ENCODE measurements around the gene ABCA7.

Gene ABCA7

DNA sequence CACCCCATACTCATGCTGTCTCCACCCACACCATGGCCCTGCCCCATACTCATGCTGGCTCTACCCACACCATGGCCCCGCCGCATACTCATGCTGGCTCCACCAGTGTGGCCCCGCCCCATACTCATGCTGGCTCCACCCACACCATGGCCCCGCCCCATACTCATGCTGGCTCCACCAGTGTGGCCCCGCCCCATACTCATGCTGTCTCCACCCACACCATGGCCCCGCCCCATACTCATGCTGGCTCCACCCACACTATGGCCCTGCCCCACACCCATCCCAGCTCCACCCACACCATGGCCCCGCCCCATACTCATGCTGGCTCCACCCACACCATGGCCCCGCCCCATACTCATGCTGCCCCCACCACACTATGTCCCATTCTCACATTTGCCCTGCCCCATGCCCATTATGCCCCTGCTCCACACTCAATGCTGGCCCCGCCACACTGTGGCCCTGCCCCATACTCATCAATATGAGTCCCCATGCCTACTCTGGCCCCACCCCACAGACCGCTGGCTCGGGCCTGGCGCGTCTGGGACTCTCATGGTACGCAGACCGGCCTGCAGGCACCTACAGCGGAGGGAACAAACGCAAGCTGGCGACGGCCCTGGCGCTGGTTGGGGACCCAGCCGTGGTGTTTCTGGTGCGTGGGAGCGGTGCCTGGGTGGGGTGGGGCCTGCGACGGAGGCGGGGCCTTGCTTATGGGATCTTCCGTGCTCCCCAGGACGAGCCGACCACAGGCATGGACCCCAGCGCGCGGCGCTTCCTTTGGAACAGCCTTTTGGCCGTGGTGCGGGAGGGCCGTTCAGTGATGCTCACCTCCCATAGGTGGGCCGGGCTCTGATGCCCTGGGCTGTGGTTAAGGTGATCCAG, 23.4 kb downstream of the ABCA7 start:
- no peak overlapping the region for H3K4me3 ChIP-seq (ENCODE audit: low read depth, low read length)
- no peaks in the 10 kb centered on the region for H3K79me2 ChIP-seq (ENCODE audit: control insufficient read depth, insufficient read depth, low read length, unreplicated experiment)
- peaks cover 15% of the 10 kb centered on the region; the same call in 1 of the 2 replicates for H3K27me3 ChIP-seq (ENCODE audit: insufficient read depth, low read length)
- H3K36me3 ChIP-seq (ENCODE audit: insufficient read depth, low read length), result no peaks in the 10 kb centered on the region
- H3K4me1 ChIP-seq (ENCODE audit: control insufficient read depth, insufficient read depth, low read length, unreplicated experiment), result no peaks in the 10 kb centered on the region
- no peak overlapping the region for H2AFZ ChIP-seq (ENCODE audit: low read length, unreplicated experiment)
- H3K27ac ChIP-seq (ENCODE audit: low read depth, low read length), result no peak overlapping the region

DNA sequence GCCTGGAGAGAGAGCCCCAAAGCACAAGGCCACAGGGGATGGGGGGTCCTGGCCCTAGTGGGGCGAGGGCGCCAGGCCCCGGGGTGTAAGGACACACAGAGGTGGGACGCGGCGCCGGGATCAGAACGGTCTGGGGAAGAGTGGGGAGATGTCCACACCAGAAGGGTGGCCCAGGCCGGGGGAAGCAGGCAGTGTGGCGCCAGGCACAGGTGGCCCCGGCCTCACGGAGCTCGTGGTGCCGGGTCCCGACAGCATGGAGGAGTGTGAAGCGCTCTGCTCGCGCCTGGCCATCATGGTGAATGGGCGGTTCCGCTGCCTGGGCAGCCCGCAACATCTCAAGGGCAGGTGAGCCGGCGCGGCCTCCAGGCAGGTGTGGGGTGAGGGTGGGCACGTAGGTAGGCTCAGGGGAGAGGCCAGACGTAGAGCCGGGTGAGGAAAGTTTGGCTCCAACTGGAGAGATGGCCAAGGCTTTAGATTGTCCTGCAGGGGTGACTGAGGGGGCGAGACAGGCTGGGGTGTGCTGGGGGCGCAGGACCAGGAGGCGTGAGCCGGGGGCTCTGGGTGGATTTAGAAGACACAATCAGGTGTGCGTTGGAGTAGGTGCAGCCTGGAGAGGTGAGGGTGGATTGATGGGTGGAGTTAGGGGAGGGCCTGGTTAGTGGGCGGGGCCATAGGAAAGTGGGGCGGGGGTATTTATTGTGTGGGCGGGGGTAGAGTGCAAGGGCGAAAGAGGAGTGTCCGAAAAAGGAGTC, 24.2 kb downstream of the ABCA7 start:
- H3K4me1 ChIP-seq (ENCODE audit: control insufficient read depth, insufficient read depth, low read length, unreplicated experiment), result no peaks in the 10 kb centered on the region
- peaks cover 15% of the 10 kb centered on the region; the same call in 1 of the 2 replicates for H3K27me3 ChIP-seq (ENCODE audit: insufficient read depth, low read length)
- H3K27ac ChIP-seq (ENCODE audit: low read depth, low read length), result no peak overlapping the region
- H2AFZ ChIP-seq (ENCODE audit: low read length, unreplicated experiment), result no peak overlapping the region
- no peaks in the 10 kb centered on the region for H3K79me2 ChIP-seq (ENCODE audit: control insufficient read depth, insufficient read depth, low read length, unreplicated experiment)
- H3K36me3 ChIP-seq (ENCODE audit: insufficient read depth, low read length), result no peaks in the 10 kb centered on the region
- H3K4me3 ChIP-seq (ENCODE audit: low read depth, low read length), result no peak overlapping the region

DNA sequence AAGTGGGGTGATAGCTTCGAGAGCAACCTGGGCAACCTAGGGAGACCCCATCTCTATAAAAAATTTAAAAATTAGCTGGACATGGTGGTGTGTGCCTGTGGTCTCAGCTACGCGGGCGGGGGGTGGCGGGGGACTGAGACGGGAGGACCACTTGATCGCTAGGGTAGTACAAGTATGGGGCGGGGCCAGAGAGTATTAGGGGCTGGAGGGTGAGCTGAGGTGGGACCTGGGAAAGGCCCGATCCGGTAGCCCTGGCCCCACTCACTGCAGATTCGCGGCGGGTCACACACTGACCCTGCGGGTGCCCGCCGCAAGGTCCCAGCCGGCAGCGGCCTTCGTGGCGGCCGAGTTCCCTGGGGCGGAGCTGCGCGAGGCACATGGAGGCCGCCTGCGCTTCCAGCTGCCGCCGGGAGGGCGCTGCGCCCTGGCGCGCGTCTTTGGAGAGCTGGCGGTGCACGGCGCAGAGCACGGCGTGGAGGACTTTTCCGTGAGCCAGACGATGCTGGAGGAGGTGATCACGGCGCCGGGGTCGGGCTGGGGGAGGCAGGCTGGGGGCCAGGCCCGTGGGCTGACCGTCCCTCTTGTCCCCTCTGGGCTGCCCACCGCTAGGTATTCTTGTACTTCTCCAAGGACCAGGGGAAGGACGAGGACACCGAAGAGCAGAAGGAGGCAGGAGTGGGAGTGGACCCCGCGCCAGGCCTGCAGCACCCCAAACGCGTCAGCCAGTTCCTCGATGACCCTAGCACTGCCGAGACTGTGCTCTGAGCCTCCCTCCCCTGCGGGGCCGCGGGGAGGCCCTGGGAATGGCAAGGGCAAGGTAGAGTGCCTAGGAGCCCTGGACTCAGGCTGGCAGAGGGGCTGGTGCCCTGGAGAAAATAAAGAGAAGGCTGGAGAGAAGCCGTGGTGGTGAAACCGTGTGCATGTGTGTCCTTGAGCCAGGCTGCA, 25.0 kb downstream of the ABCA7 start:
- no peak overlapping the region for H3K27ac ChIP-seq (ENCODE audit: low read depth, low read length)
- no peak overlapping the region for H2AFZ ChIP-seq (ENCODE audit: low read length, unreplicated experiment)

GRCh38 chr19:1065606-1066109, 25.8 kb downstream of the ABCA7 start:
- no peak overlapping the region for H3K27ac ChIP-seq (ENCODE audit: low read depth, low read length)
- no peaks in the 10 kb centered on the region for H3K79me2 ChIP-seq (ENCODE audit: control insufficient read depth, insufficient read depth, low read length, unreplicated experiment)
- no peak overlapping the region for H2AFZ ChIP-seq (ENCODE audit: low read length, unreplicated experiment)
- H3K36me3 ChIP-seq (ENCODE audit: insufficient read depth, low read length), result no peaks in the 10 kb centered on the region
- H3K27me3 ChIP-seq (ENCODE audit: insufficient read depth, low read length), result peaks cover 22% of the 10 kb centered on the region
- no peaks in the 10 kb centered on the region for H3K4me1 ChIP-seq (ENCODE audit: control insufficient read depth, insufficient read depth, low read length, unreplicated experiment)
- H3K4me3 ChIP-seq (ENCODE audit: low read depth, low read length), result no peak overlapping the region

More for the DNA sequence above, 25.0 kb downstream of the ABCA7 start:
- Histone ChIP-seq H3K79me2 (ENCODE audit: control insufficient read depth, insufficient read depth, low read length, unreplicated experiment) (no peaks in the 10 kb centered on the region), H3K36me3 (ENCODE audit: insufficient read depth, low read length) (no peaks in the 10 kb centered on the region), H3K4me3 (ENCODE audit: low read depth, low read length) (0 out of 2 replicates have a peak overlapping the region, but pooled peaks have one; percentile 15), H3K27me3 (ENCODE audit: insufficient read depth, low read length) (peaks cover 20% of the 10 kb centered on the region; the same call in 1 of the 2 replicates), H3K4me1 (ENCODE audit: control insufficient read depth, insufficient read depth, low read length, unreplicated experiment) (no peaks in the 10 kb centered on the region)

- H3K4me3 ChIP-seq (ENCODE audit: low read depth, low read length), result peak overlapping the region; percentile 60; the same call in 1 of the 2 replicates
- H3K36me3 ChIP-seq (ENCODE audit: insufficient read depth, low read length), result no peaks in the 10 kb centered on the region
- H3K27ac ChIP-seq (ENCODE audit: low read depth, low read length), result no peak overlapping the region
- no peaks in the 10 kb centered on the region for H3K79me2 ChIP-seq (ENCODE audit: control insufficient read depth, insufficient read depth, low read length, unreplicated experiment)
- no peaks in the 10 kb centered on the region for H3K4me1 ChIP-seq (ENCODE audit: control insufficient read depth, insufficient read depth, low read length, unreplicated experiment)
- peaks cover 27% of the 10 kb centered on the region for H3K27me3 ChIP-seq (ENCODE audit: insufficient read depth, low read length)
- H2AFZ ChIP-seq (ENCODE audit: low read length, unreplicated experiment), result no peak overlapping the region
Observed at GRCh38 chr19:1066251-1066747, 26.4 kb downstream of the ABCA7 start.

- H3K36me3 ChIP-seq (ENCODE audit: insufficient read depth, low read length), result no peaks in the 10 kb centered on the region
- H3K27ac ChIP-seq (ENCODE audit: low read depth, low read length), result no peak within 1 kb of the TSS
- peaks cover 27% of the 10 kb centered on the region for H3K27me3 ChIP-seq (ENCODE audit: insufficient read depth, low read length)
- H3K4me1 ChIP-seq (ENCODE audit: control insufficient read depth, insufficient read depth, low read length, unreplicated experiment), result no peaks in the 10 kb centered on the region
- H2AFZ ChIP-seq (ENCODE audit: low read length, unreplicated experiment), result no peak within 1 kb of the TSS
- H3K4me3 ChIP-seq (ENCODE audit: low read depth, low read length), result peak within 1 kb of the TSS; percentile 60
- no peaks in the 10 kb centered on the region for H3K79me2 ChIP-seq (ENCODE audit: control insufficient read depth, insufficient read depth, low read length, unreplicated experiment)
Observed at GRCh38 chr19:1066748-1067340, 26.9 kb downstream of the ABCA7 start, which contains the start of gene ARHGAP45. Gene ARHGAP45 (plus strand): TSS chr19:1067167. CDS start chr19:1067406, 239 bp downstream.

DNA sequence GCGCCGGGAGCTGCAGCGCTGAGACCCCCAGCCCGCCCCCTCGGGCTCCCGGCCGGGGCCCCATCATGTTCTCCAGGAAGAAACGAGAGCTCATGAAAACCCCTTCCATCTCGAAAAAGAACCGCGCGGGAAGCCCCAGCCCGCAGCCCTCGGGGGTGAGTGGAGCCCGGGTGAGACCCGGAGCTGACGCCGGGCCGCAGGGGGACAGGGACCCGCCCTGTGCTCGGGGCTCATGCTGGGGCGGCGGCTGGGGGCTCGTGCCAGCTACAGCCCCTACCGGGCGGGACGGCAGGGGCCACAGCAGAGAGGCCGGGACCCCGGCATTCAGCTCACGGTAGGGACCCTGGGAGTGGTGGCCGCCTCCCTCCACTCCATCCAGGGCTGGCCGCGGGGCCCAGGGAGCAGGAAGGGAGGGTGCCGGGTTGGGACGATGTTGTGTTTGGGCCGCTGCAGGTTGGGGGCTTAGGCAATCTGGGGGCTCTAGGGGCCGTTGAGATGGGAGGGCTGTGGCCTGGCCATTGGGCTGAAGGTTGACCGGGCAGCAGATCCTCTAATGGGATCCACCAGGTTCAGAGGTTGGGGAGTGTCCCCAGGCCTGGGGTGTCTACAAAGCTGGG, 27.5 kb downstream of the ABCA7 start:
- Histone ChIP-seq H3K4me3 (ENCODE audit: low read depth, low read length) (peak overlapping the region; percentile 60), H2AFZ (ENCODE audit: low read length, unreplicated experiment) (no peak overlapping the region), H3K27ac (ENCODE audit: low read depth, low read length) (no peak overlapping the region), H3K36me3 (ENCODE audit: insufficient read depth, low read length) (no peaks in the 10 kb centered on the region), H3K4me1 (ENCODE audit: control insufficient read depth, insufficient read depth, low read length, unreplicated experiment) (no peaks in the 10 kb centered on the region), H3K79me2 (ENCODE audit: control insufficient read depth, insufficient read depth, low read length, unreplicated experiment) (no peaks in the 10 kb centered on the region), H3K27me3 (ENCODE audit: insufficient read depth, low read length) (peaks cover 27% of the 10 kb centered on the region)

DNA sequence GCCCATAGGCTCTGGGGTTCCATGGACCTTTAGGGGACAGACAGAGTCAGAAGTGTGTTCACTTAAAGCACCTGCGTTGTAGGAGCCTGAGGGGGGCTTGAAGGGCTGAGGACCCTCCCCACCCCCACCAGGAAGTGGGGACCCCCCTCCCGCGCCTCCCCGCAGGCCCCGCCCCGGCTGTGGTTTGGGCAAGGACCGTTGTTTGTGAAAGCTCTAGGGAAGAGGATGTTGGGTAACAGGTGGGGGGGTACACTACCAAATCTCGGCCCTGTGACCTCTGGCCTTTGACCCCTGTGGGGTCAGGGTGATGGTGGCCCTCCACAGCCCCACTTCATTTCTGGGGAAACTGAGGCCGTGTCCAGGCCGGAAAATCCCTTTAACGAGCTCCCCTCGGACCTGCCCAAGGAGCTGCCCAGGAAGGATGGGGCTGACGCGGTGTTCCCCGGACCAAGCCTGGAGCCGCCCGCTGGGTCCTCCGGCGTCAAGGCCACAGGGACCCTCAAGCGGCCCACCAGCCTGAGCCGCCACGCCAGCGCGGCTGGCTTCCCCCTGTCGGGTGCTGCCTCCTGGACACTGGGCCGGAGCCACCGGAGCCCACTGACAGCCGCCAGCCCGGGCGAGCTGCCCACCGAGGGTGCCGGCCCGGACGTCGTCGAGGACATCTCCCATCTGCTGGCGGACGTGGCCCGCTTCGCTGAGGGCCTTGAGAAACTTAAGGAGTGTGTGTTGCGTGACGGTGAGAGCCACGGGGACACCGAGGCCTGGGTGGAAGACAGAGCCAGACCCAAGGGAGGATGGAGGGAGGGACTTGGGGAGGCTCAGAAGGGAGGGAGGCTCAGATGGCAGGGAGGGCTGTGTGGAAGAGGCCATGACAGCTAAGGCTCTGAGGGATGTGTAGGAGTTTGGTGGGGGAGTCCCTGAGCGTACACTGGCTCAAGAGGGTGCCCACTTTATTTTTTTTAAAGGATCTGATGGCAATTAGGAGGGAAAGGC, 28.4 kb downstream of the ABCA7 start:
- Histone ChIP-seq H3K4me1 (ENCODE audit: control insufficient read depth, insufficient read depth, low read length, unreplicated experiment) (no peaks in the 10 kb centered on the region), H2AFZ (ENCODE audit: low read length, unreplicated experiment) (no peak overlapping the region), H3K4me3 (ENCODE audit: low read depth, low read length) (no peak overlapping the region), H3K36me3 (ENCODE audit: insufficient read depth, low read length) (no peaks in the 10 kb centered on the region), H3K27me3 (ENCODE audit: insufficient read depth, low read length) (peaks cover 27% of the 10 kb centered on the region), H3K27ac (ENCODE audit: low read depth, low read length) (no peak overlapping the region), H3K79me2 (ENCODE audit: control insufficient read depth, insufficient read depth, low read length, unreplicated experiment) (no peaks in the 10 kb centered on the region)
